Measurements from ENCODE around the gene FSTL5.

FSTL5 gene

GRCh38 chr4:162102713-162103112 is 61.1 kb downstream of the FSTL5 start:
- H3K4me3 Mint-ChIP-seq = no peak overlapping the region
- H3K27ac Mint-ChIP-seq = no peak overlapping the region
- no peaks in the 10 kb centered on the region for H3K27me3 Mint-ChIP-seq (ENCODE audit: low read depth, poor library complexity)
- H3K36me3 Mint-ChIP-seq (ENCODE audit: low read depth) = no peaks in the 10 kb centered on the region
- DNase-seq = no peak
- no peaks in the 10 kb centered on the region for H3K9me3 Mint-ChIP-seq
- H3K4me1 Mint-ChIP-seq = no peaks in the 10 kb centered on the region
- TF ChIP-seq, protein P1, sequence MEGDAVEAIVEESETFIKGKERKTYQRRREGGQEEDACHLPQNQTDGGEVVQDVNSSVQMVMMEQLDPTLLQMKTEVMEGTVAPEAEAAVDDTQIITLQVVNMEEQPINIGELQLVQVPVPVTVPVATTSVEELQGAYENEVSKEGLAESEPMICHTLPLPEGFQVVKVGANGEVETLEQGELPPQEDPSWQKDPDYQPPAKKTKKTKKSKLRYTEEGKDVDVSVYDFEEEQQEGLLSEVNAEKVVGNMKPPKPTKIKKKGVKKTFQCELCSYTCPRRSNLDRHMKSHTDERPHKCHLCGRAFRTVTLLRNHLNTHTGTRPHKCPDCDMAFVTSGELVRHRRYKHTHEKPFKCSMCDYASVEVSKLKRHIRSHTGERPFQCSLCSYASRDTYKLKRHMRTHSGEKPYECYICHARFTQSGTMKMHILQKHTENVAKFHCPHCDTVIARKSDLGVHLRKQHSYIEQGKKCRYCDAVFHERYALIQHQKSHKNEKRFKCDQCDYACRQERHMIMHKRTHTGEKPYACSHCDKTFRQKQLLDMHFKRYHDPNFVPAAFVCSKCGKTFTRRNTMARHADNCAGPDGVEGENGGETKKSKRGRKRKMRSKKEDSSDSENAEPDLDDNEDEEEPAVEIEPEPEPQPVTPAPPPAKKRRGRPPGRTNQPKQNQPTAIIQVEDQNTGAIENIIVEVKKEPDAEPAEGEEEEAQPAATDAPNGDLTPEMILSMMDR (IDR thresholded peaks at IDR 0.05) = no peak

DNA sequence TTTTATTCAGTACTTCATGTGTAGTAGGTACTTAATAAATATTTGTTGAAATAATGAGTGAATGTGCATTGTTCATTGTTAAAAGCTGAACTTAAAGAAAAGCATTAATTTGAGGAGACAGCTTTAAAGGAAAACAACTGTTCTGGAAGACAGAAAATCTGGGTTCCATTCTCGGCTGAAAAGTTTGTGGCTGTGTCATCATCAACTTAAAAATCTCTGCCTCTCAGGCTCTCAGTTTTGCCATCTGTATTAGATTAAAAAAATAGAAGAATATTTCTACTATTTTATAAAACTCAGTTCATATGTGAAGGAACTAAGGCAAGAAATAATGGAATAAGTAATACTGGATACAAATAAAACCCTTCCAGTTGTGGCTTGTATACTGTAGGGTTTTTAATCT is 62.5 kb downstream of the FSTL5 start:
- TF ChIP-seq, protein P1 (IDR thresholded peaks at IDR 0.05) = no peak
- H3K9me3 Mint-ChIP-seq = no peaks in the 10 kb centered on the region
- H3K36me3 Mint-ChIP-seq (ENCODE audit: low read depth) = no peaks in the 10 kb centered on the region
- no peak for DNase-seq
- H3K4me3 Mint-ChIP-seq = no peak overlapping the region
- H3K27ac Mint-ChIP-seq = no peak overlapping the region
- no peaks in the 10 kb centered on the region for H3K27me3 Mint-ChIP-seq (ENCODE audit: low read depth, poor library complexity)
- H3K4me1 Mint-ChIP-seq = no peaks in the 10 kb centered on the region

- H3K4me1 Mint-ChIP-seq = peaks cover 7% of the 10 kb centered on the region
- H3K36me3 Mint-ChIP-seq (ENCODE audit: low read depth) = no peaks in the 10 kb centered on the region
- H3K27ac Mint-ChIP-seq = no peak overlapping the region
- TF ChIP-seq, protein P1 (IDR thresholded peaks at IDR 0.05) = no peak
- H3K4me3 Mint-ChIP-seq = no peak overlapping the region
- no peak for DNase-seq
- no peaks in the 10 kb centered on the region for H3K27me3 Mint-ChIP-seq (ENCODE audit: low read depth, poor library complexity)
- H3K9me3 Mint-ChIP-seq = no peaks in the 10 kb centered on the region
These were observed 88.1 kb downstream of the FSTL5 start for GRCh38 chr4:162075726-162076125.

DNA sequence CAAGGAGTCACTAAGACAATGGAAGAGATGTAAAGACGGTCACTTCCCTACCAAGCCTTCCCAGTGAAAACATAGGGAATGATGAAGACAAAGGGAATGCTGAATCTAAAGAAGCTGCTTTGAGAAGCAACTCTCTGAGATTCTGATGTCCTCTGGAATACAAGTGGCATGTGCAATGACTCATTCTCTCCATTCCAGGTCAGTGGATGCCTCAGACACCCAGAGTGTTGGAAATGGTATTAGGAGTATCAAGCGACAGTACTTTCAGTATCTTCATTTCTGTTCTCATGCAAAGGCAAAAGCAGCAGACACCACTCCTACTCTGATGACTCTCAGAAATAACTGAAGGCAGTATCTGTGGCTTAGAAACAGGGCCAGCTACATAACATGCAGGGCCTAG is 102.6 kb downstream of the FSTL5 start:
- Mint-ChIP-seq H3K9me3 (no peaks in the 10 kb centered on the region), H3K36me3 (ENCODE audit: low read depth) (no peaks in the 10 kb centered on the region), H3K4me3 (no peak overlapping the region), H3K27ac (peak overlapping the region; percentile 47), H3K4me1 (no peaks in the 10 kb centered on the region), H3K27me3 (ENCODE audit: low read depth, poor library complexity) (no peaks in the 10 kb centered on the region)
- TF ChIP-seq, protein P1 (IDR thresholded peaks at IDR 0.05) = no peak
- no peak for DNase-seq

DNA sequence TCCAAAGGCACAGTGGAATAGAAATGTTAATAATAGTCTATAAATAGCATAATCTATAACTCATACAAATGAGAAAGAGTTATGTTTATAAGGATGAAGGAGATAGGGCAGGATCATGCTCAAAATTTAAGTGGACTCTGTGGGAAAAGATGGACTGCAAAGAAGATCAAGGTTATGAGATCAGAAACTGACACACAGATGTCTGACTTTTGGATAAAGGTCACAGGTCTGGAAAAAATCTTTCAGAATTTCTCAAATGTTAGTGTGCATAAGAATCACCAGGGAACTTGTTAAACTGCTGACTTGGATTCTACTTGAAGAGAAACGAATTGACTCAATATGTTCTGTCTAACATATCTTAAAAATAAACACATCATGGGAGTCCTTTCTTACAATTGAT is 104.1 kb downstream of the FSTL5 start:
- Mint-ChIP-seq H3K4me3 (no peak overlapping the region), H3K4me1 (no peaks in the 10 kb centered on the region), H3K27me3 (ENCODE audit: low read depth, poor library complexity) (no peaks in the 10 kb centered on the region), H3K9me3 (no peaks in the 10 kb centered on the region), H3K27ac (no peak overlapping the region), H3K36me3 (ENCODE audit: low read depth) (no peaks in the 10 kb centered on the region)
- no peak for DNase-seq
- TF ChIP-seq, protein P1 (IDR thresholded peaks at IDR 0.05) = no peak

GRCh38 chr4:162056990-162057389 is 106.8 kb downstream of the FSTL5 start:
- DNase-seq = no peak
- TF ChIP-seq, protein P1 (IDR thresholded peaks at IDR 0.05) = no peak
- Mint-ChIP-seq H3K4me3 (no peak overlapping the region), H3K4me1 (no peaks in the 10 kb centered on the region), H3K27me3 (ENCODE audit: low read depth, poor library complexity) (no peaks in the 10 kb centered on the region), H3K9me3 (no peaks in the 10 kb centered on the region), H3K36me3 (ENCODE audit: low read depth) (no peaks in the 10 kb centered on the region), H3K27ac (no peak overlapping the region)
